HG03575 (cell line): ENCODE results near the gene LAMTOR4.
"Not testable (repeated sequence)": the region's sequence is repeated elsewhere in the genome, so short reads cannot be mapped to it uniquely, and the experiment has no call there.

ENCODE experiments used
- ATAC-seq: cut with Tn5 transposase; IDR thresholded peaks from one replicate; pipeline ENCODE4 v1.9.1; 2021; ENCODE audit not compliant: unreplicated experiment, insufficient number of reproducible peaks, low FRiP score; ENCODE audit errors: extremely low read depth

LAMTOR4 gene

DNA sequence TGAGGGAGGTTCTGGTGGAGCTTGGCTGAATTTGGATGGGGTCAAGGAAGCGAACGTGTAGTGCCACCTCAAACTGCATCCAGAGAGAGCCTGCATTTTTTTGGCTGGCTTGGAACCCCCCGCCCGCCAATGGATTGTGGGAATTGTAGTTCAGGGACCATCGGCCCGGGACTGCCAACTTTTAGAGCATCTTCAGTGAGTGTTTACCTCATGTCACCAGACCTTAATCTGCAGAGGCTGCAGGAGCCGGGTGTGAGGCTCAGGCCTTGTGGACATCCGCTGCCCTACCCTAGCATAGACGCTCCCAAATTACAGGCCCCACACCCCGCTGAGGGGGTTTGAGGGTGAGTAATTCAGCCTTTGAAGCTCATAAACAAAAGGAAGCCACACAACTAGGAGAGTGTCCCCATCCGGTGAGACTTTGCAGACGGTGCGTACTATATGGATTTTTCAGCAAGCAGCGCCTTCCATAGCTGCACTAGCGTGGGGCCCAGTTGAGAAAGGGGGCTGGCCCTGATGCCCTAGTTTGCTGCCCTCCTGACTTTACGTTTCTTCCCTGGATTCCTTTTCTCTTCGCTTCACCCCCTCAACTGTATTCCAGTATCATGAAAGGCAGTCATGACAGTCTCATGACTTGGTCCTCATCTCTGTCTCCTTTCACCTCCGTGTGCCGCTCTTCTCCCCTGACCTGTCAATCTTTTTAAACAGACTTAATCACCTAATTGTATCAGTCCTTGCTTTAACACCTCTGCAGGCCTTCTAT is 28.6 kb upstream of the LAMTOR4 start:
- no peak for ATAC-seq

DNA sequence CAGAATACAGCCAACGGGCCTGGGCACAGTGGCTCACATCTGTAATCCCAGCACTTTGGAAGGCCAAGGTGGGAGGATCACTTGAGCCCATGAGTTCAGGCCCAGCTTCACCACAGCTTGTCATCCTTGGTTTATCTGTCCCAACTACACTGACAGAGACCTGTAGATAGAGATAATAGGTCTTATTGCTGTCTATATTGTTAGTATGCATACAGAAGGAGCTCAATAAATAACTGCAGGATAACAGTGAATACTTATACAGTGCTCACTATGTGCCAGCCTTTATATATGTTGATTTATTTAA is 28.0 kb upstream of the LAMTOR4 start:
- no peak for ATAC-seq

DNA sequence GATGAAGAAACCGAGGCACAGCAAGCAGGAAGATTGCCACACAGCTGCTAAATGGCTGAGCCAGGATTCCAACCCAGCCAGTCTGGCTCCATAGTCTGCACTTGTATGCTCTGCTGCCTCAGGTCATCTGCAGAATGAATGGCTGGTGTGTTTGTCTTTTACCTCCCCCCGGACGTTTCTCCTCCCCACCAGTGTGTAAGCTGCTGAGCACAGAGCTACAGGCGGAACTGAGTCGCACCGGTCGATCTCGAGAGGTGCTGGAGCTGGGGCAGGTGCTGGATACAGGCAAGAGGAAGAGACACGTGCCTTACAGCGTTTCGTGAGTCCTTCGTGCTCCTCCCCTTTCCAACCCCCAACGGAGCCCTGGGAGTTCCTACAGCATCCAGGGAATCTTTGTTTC is 26.7 kb upstream of the LAMTOR4 start:
- no peak for ATAC-seq

DNA sequence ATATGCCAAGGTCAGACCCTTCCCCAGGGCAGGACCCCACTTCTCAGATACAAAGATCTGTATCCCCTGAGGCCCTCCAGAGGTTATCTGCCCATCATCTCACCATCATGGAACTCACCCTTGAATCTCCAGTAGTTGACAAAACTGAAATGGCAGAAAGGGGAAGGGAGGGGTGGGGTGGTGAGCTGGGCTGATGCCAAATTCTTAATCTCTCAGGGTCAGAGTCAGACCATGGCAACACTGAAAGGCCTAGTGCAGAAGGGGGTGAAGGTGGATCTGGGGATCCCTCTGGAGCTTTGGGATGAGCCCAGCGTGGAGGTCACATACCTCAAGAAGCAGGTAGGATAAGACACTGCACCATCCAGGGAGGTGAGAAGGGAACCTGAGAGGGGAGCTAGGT is 26.1 kb upstream of the LAMTOR4 start:
- no peak for ATAC-seq

DNA sequence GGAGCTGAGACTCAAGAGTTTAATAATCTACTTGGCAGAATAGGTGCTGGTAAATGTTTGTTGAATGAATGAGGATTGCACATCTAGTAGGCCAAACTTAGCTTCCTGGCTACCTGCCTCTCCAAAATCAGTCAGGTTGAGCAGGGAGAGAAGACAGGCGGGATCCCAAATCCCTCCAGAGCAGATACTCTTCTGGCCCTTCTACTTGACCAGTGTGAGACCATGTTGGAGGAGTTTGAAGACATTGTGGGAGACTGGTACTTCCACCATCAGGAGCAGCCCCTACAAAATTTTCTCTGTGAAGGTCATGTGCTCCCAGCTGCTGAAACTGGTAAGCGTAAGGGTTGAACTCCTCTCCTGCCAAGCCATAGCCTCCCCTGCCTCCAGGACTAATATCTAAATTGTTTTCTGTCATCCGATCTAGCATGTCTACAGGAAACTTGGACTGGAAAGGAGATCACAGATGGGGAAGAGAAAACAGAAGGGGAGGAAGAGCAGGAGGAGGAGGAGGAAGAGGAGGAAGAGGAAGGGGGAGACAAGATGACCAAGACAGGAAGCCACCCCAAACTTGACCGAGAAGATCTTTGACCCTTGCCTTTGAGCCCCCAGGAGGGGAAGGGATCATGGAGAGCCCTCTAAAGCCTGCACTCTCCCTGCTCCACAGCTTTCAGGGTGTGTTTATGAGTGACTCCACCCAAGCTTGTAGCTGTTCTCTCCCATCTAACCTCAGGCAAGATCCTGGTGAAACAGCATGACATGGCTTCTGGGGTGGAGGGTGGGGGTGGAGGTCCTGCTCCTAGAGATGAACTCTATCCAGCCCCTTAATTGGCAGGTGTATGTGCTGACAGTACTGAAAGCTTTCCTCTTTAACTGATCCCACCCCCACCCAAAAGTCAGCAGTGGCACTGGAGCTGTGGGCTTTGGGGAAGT is 24.2 kb upstream of the LAMTOR4 start:
- ATAC-seq: no peak

DNA sequence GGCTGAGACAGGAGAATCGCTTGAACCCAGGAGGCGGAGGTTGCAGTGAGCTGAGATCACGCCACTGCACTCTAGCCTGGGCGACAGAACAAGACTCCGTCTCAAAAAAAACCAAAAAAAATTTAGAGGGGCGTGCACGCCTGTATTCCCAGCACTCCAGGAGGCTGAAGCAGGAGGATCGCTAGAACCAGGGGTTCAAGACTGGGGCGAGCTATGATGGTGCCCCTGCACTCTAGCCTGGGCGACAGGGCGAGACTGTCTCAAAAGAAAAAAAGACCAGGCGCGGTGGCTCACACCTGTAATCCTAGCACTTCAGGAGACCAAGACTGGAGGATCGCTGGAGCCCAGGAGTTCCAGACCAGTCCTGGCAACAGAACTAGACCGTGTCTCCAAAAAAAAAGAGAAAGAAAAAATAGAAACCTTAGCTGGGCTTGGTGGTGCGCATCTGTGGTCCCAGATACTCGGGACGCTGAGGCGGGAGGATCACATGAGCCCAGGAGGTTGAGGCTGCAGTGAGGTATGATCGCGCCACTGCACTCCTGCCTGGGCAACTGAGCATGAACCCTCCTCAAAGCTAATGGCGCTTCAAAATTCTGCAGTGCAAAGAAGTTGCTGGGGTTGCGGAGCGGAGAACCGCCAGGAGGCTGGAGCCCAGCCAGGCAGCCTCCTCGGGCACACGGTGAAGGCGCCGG is 22.3 kb upstream of the LAMTOR4 start:
- ATAC-seq: no peak

DNA sequence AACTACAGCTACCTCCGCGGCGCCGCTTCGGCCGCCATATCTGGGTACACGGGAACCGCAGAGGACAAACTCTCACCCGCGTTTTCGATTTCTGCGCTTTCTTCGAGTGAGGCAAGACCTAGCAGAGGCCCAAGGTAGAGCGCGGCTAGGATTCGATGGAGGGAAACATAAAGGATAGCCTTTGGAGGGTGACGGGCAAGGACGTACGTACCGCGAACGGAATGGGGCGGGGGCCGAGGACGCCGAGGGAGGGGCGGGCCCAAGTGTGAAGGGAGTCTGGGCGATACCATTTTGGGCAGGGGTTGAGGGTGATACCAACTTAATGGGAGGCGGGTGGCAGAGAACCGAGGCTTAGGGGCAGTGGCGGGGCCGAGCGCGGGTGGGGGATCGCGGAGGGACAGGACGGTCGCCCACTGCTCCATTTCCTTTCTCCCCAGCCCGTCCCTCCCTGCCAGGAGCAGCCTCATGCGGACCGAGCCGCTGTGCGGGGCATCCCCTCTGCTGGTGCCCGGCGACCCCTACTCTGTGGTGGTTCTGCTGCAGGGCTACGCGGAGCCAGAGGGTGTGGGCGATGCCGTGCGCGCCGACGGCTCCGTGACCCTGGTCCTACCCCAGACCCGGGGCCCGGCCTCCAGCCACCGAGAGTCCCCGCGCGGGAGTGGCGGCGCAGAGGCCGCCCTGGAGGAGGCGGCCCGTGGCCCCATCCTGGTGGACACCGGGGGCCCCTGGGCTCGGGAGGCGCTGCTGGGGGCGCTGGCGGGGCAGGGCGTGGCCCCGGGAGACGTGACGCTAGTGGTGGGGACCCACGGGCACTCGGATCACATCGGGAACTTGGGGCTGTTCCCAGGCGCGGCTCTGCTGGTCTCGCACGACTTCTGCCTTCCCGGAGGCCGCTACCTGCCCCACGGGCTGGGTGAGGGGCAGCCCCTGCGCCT is 21.5 kb upstream of the LAMTOR4 start, which contains the start of gene MBLAC1:
TSS of gene MBLAC1 (plus strand) at position 37 of the 935 bp plus-strand sequence. CDS start at position 466, 429 bp downstream.
- ATAC-seq: no peak

DNA sequence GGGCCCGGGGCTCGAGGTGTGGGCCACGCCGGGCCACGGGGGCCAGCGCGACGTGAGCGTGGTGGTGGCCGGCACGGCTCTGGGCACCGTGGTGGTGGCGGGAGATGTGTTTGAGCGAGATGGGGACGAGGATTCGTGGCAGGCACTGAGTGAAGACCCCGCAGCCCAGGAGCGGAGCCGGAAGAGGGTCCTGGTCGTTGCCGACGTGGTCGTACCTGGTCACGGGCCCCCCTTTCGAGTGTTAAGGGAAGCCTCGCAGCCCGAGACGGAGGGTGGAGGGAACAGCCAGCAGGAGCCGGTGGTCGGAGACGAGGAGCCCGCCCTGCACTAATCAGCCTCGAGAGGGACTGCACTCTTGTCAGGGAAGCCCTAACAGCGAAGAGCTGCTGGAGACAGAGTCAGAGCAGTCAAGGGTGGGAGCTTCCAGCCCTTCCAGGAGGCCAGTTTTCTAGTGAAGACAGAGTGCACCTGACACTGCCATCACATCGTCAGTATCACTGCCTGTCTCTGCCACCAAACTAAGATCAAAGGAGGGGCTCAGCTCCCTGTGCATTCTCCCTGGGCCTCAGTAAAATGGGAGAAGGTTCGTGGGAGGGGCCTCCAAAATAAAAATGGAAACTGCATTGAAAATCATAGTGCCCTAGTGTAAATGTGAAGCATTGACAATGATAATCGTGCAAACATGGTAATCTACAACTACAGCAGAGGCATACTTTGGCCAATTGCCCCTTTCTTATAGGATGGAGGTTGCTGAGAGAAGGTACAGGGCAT is 20.7 kb upstream of the LAMTOR4 start:
- ATAC-seq: no peak

DNA sequence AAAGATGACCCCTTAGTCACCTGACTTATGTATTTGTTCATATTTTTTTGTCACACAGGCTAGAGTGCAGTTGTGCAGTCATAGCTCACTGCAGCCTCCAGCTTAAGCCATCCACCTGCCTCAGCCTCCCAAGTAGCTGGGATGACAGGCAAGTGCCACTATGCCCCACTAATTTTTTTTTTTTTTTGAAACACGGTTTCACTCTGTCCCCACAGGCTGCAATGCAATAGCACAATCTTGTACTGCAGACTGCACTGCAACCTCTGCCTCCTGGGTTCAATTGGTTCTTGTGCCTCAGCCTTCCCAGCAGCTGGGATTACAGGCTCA is 20.1 kb upstream of the LAMTOR4 start:
- ATAC-seq: no peak

DNA sequence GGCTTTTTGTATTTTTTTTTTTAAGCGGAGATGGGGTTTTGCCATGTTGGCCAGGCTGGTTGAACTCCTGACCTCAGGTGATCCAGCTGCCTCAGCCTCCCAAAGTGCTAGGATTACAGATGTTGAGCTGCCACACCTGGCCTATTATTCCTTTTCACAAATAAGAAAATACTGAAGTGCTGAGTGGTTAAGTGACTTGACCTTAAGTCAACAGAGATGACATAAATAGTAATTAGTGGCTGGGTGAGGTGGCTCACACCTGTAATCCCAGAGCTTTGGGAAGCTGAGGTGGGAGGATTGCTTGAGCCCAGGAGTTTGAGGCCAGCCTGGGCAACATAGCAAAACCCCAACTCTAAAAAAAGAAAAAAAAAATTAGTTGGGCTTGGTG is 18.5 kb upstream of the LAMTOR4 start:
- ATAC-seq: not testable (repeated sequence)

DNA sequence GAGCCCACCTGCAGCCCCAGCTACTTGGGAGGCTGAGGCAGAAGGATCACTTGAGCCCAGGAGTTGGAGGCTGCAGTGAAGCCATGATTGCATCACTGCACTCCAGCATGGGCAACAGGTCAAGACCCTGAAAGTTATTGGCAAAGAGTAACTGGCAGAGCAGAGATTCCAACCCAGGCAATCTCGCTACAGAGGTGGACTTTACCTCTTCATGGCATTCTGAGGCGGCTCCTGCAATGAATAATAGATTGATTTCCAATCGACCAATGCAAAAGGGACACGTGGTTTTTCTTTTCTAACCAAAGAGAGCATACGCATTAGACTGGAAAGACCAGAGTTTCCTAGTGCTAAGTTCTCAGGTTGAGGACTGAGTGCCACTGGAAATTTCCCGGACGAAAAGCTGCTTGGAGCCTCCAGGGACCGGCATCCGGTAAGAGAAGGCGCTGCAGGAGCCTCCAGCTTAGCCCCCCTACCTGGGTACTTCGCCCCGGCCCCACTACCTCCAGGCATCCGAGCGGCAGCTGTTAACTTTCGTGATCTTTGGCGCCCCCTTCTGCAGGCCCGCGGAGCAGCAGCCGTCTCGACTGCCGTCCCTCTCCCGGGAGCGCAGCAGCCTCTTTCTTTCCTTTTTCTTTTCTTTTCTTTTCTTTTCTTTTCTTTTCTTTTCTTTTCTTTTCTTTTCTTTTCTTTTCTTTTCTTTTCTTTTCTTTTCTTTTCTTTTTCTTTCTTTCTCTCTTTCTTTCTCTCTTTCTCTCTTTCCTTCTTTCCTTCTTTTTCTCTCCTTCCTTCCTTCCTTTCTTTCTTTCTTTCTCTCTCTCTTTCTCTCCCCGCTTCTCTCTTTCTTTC is 17.9 kb upstream of the LAMTOR4 start:
- ATAC-seq: no peak

DNA sequence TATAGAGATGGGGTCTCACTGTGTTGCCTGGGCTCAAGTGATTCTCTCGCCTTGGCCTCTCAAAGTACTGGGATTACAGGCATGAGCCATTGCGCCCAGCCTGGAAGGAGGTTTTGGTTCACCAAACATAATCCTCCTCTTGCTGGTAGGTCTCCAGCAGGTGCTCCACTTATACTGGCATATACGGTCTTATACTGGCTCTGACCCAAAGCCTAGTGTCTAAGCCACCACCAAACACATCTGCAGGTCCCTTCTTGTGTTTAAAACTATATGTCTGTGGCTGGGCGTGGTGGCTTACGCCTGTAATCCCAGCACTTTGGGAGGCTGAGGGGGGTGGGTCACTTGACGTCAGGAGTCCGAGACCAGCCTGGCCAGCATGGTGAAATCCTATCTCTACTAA is 16.6 kb upstream of the LAMTOR4 start:
- ATAC-seq: no peak

DNA sequence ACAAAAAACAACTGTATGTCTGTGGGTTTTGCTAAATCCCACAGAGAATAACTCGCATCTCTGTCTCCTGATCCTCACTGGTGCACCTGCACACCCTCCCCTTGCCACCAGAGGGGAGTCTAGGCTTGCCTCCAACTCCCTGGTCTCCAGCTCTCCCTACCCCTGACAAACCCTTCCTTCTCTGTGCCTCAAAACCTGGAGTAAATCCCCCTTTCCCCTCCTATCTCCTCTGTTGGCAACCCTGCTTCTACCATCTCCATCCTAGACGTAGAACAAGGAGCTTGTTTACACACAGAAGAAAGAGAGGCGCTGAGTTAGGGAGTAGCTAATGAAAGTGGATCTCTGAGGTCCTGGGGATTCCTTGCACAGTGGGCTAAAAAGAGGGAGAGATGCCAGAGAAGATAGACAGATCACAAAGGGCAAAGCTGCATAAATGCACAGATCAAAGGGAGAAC is 16.0 kb upstream of the LAMTOR4 start:
- no peak for ATAC-seq

DNA sequence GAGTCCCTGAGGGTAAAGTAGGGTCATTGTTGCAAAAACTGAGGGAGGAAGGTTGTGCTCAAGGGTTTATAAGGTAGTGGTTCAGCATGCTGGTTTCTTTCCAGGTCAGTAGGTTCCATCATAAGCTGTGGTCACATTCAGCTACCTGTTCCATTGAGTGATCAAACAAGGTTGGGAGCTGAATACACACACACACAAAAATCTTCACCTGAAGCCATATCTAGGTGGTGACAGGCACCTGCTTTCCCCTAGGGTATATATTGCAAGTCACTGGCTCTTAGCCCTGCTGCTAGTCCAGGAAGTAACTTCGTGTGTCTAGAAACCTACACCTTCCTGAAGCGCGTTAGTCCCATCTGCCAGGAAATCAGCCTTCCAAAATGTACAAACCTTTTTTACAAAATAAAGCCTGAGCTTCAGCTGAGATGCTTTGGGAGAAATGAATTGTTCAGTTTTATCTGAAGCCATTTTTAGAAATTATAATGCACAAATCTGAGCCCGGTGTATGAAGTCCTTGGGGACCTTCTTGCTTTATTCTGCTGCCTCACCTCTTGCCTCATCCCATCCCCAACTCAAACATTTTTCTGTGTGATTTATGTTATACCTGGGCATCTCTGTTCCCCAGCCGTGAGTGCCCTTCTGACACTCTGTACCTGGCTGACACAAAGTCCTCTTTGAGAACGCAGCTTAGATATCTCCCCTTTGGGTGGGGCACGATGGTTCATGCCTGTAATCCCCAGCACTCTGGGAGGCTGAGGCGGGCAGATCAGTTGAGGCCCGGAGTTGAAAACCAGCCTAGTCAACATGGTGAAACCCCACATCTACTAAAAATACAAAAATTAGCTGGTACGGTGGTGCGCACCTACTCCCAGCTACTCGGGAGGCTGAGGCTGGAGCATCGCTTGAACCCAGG is 10.6 kb upstream of the LAMTOR4 start:
- no peak for ATAC-seq

DNA sequence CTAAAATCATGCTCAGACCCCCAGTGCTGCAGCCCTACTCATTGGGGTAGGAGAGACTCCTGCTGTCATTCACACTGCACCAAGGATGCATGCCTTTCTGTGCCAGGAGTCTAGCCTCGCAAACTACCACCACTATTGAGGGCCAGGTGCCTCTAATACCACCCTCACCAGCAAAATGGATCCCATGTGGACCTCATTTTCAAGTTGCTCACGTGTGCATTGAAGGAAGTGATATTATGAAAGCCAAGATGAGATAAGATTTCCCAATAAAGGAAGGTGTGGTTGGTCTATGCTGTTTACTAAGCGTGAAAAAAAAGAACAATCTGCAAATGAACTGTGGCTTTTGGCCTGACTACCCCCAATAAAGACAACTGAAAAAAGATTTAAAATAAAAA is 7.2 kb upstream of the LAMTOR4 start:
- no peak for ATAC-seq

DNA sequence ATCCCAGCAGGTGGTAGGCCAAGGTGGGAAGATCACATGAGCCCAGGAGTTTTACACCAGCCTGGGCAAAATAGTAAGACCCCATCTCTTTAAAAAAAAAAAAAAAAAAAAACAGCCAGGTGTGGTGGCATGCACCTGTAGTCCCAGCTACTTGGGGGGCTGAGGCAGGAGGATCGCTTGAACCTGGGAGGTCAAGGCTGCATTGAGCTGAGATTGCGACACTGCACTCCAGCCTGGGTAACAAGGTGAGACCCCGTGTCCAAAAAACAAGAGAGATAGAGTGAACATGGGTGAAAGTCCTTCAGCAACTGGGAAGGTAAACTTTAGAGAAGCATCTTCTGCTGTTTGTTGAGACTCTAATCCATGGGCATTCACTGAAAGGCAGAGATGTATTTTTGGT is 6.3 kb upstream of the LAMTOR4 start:
- no peak for ATAC-seq
